Thoracic aorta (tissue), 2 donors: ENCODE data around the gene ATP6V0B. TPM values are rescaled to one million over a fixed set of nuclear protein-coding genes. Genes with fewer than 3 reads are reported as not detected.
A peak's percentile ranks its signal among the peaks of the same experiment; 100 is the strongest.

ENCODE experiments used
- ATAC-seq: fragments of 150-250 bp; one replicate; pipeline ENCODE4 v1.8.0; 2017; ENCODE audit warnings: low read depth; ENCODE audit not compliant: insufficient number of reproducible peaks, low FRiP score
- DNase-seq: peaks from one replicate; pipeline ENCODE4 v3.0.0-alpha.2; 2020; ENCODE audit warnings: low spot score
- H3K27ac ChIP-seq, 2 donors: fragments of 200-600 bp; sonication (generic); 1 replicate in 1 of 2; 2 replicates in 1 of 2; pipeline ENCODE4 v1.5.1; 2016; ENCODE audit warnings: mild to moderate bottlenecking in 2 of 2, moderate library complexity in 2 of 2
- H3K27me3 ChIP-seq: fragments of 200-600 bp; sonication (generic); replicated peaks from 2 replicates; pipeline ENCODE4 v1.6.0; 2016; ENCODE audit warnings: mild to moderate bottlenecking; ENCODE audit not compliant: insufficient read depth
- H3K36me3 ChIP-seq: fragments of 200-600 bp; sonication (generic); one replicate; pipeline ENCODE4 v1.5.1; 2016
- H3K4me1 ChIP-seq, 2 donors: fragments of 200-600 bp; sonication (generic); 1 replicate in 1 of 2; 2 replicates in 1 of 2; pipeline versions ENCODE4 v1.5.1 to v1.6.0; 2016; ENCODE audit warnings: low read depth in 2 of 2, mild to moderate bottlenecking in 1 of 2; ENCODE audit not compliant: control insufficient read depth in 1 of 2
- H3K4me3 ChIP-seq: fragments of 200-600 bp; sonication (generic); 2 replicates; pipeline ENCODE4 v1.5.1; 2016; ENCODE audit warnings: mild to moderate bottlenecking
- H3K9me3 ChIP-seq: fragments of 200-600 bp; sonication (generic); 2 replicates; pipeline ENCODE4 v1.5.1; 2016
- CTCF ChIP-seq: fragments of 200-600 bp; sonication (generic); IDR thresholded peaks from one replicate; pipeline ENCODE4 v1.5.1; 2019; ENCODE audit warnings: antibody characterized with exemption
- total RNA-seq, 2 donors: library from RNA; depleted of rRNA; stranded (reverse); fragments of >200 nt; gene quantifications; one replicate each; pipeline versions ENCODE4 v1.1.0 to v1.2.3, GENCODE V29; 2016

ATP6V0B gene
- total RNA-seq, 2 donors from 2014 or later: 72.3 to 136 TPM

GRCh38 chr1:43938892-43939587 is 35.7 kb upstream of the ATP6V0B start:
- DNase-seq (no peak), ATAC-seq (no peak)
- Histone ChIP-seq H3K27me3 (no peaks in the 10 kb centered on the region), H3K27ac (no peak overlapping the region), H3K9me3 (no peaks in the 10 kb centered on the region), H3K4me3 (no peak overlapping the region), H3K4me1 (peaks cover 4 to 6% of the 10 kb centered on the region in 2 donors), H3K36me3 (no peaks in the 10 kb centered on the region)
- no peak for TF ChIP-seq CTCF

GRCh38 chr1:43942411-43942810 is 32.3 kb upstream of the ATP6V0B start:
- H3K9me3 ChIP-seq: no peaks in the 10 kb centered on the region
- no peaks in the 10 kb centered on the region for H3K36me3 ChIP-seq
- no peaks in the 10 kb centered on the region for H3K27me3 ChIP-seq
- H3K27ac ChIP-seq: no peak overlapping the region
- peaks cover 9 to 22% of the 10 kb centered on the region in 2 donors for H3K4me1 ChIP-seq
- no peak for TF ChIP-seq CTCF
- no peak for DNase-seq
- no peak overlapping the region for H3K4me3 ChIP-seq
- ATAC-seq: no peak

- Histone ChIP-seq H3K4me3 (no peak overlapping the region), H3K36me3 (peaks cover 3% of the 10 kb centered on the region), H3K27me3 (no peaks in the 10 kb centered on the region), H3K9me3 (no peaks in the 10 kb centered on the region), H3K27ac (no peak overlapping the region), H3K4me1 (peaks cover 21 to 39% of the 10 kb centered on the region in 2 donors)
- DNase-seq: no peak
- ATAC-seq: no peak
- no peak for TF ChIP-seq CTCF
Measured at GRCh38 chr1:43944860-43945259, 29.9 kb upstream of the ATP6V0B start.

- no peak for TF ChIP-seq CTCF
Measured at GRCh38 chr1:43945674-43946235, 29.0 kb upstream of the ATP6V0B start.

GRCh38 chr1:43946236-43947060 is 28.3 kb upstream of the ATP6V0B start, which contains the start of gene IPO13:
Gene IPO13 (plus strand): TSS chr1:43946950. CDS start chr1:43947601, 651 bp downstream.
- Histone ChIP-seq H3K9me3 (no peaks in the 10 kb centered on the region), H3K27ac (peak within 1 kb of the TSS; percentile 93 to 98), H3K27me3 (no peaks in the 10 kb centered on the region), H3K4me3 (peak within 1 kb of the TSS; percentile 89), H3K4me1 (peaks cover 21 to 39% of the 10 kb centered on the region in 2 donors), H3K36me3 (peaks cover 7% of the 10 kb centered on the region)
- TF ChIP-seq CTCF: peak; percentile 70
- ATAC-seq (peak; percentile 94), DNase-seq (peak; percentile 78)

More at GRCh38 chr1:43945674-43946235, 29.0 kb upstream of the ATP6V0B start:
- Histone ChIP-seq H3K27me3 (no peaks in the 10 kb centered on the region), H3K9me3 (no peaks in the 10 kb centered on the region), H3K4me3 (peak overlapping the region; percentile 89), H3K4me1 (peaks cover 21 to 39% of the 10 kb centered on the region in 2 donors), H3K27ac (peak overlapping the region; percentile 93 to 98), H3K36me3 (peaks cover 7% of the 10 kb centered on the region)
- no peak for DNase-seq
- ATAC-seq: no peak
